ENCODE data around the gene ENGASE.

DNA sequence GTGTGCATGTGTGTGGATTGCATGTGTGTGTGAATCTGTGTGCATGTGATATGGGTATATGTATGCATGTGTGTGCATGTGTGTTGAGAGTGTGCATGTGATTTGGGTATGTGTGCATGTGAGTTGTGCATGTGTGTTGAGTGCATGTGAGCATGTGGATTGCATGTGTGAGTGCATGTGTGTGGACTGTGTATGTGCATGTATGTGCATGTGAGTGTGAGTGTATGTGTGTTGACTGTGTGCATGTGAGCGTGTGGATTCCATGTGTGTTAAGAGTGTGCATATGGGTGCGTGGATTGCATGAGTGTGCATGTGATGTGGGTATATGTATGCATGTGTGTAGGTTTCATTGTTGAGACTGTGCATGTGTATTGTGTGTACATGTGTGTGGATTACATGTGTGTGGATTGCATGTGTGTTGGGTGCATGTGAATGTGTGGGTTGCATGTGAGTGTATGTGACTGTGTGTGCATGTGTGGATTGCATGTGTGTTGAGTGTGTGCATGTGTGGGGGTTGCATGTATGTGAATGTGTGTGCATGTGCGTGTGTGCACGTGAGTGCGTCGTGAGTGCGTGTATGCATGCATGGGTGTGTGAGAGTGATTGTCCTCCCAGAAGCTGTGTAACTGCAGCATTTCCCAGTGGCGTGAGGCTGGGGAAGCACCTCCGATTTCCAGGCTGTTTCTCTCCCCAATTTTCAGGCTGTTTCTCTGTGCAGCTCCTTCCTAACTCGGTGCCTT, 31.3 kb upstream of the ENGASE start:
- TF ChIP-seq EZH2 (IDR thresholded peaks at IDR 0.05; ENCODE audit: insufficient read depth, poor library complexity, severe bottlenecking): no peak
- no peak for TF ChIP-seq EZH2phosphoT487 (IDR thresholded peaks at IDR 0.05; ENCODE audit: insufficient read depth, low read depth)
